ENCODE measurements around the gene MIP.
"Not testable (repeated sequence)": the region's sequence is repeated elsewhere in the genome, so short reads cannot be mapped to it uniquely, and the experiment has no call there.

MIP gene

GRCh38 chr12:56468216-56469006 lies 14.0 kb upstream of the MIP start, which contains the start of gene SPRYD4:
TSS of gene SPRYD4 (plus strand) at chr12:56468578. CDS start at chr12:56468592, 14 bp downstream.
- Histone ChIP-seq H3K27ac (ENCODE audit: low read depth, low read length) (peak within 1 kb of the TSS; percentile 53), H3K4me3 (ENCODE audit: low read depth in 1 of 2, low read length in 2 of 2) (peak within 1 kb of the TSS; percentile 93 to 97)

GRCh38 chr12:56462565-56462964 lies 8.1 kb upstream of the MIP start:
- Histone ChIP-seq H3K4me1 (ENCODE audit: control insufficient read depth in 1 of 2, insufficient read depth in 2 of 2, low read length in 2 of 2) (no peaks in the 10 kb centered on the region), H3K36me3 (ENCODE audit: control insufficient read depth in 1 of 2, insufficient read depth in 2 of 2, low read length in 2 of 2) (no peaks in the 10 kb centered on the region), H3K4me3 (ENCODE audit: low read depth in 1 of 2, low read length in 2 of 2) (no peak overlapping the region), H3K27ac (ENCODE audit: low read depth, low read length) (no peak overlapping the region), H3K9ac (ENCODE audit: low read depth in 1 of 2, low read length in 2 of 2) (no peak overlapping the region), H3K27me3 (ENCODE audit: control insufficient read depth in 1 of 2, insufficient read depth in 2 of 2, low read length in 2 of 2) (no peaks in the 10 kb centered on the region), H3K9me3 (ENCODE audit: control insufficient read depth in 1 of 2, low read length in 2 of 2) (no peaks in the 10 kb centered on the region)

More at GRCh38 chr12:56468216-56469006, 14.0 kb upstream of the MIP start, which contains the start of gene SPRYD4:
- Histone ChIP-seq H3K9me3 (ENCODE audit: control insufficient read depth in 1 of 2, low read length in 2 of 2) (no peaks in the 10 kb centered on the region), H3K4me1 (ENCODE audit: control insufficient read depth in 1 of 2, insufficient read depth in 2 of 2, low read length in 2 of 2) (peaks cover 10 to 11% of the 10 kb centered on the region in 2 donors), H3K36me3 (ENCODE audit: control insufficient read depth in 1 of 2, insufficient read depth in 2 of 2, low read length in 2 of 2) (peaks cover 0 to 9% of the 10 kb centered on the region in 2 donors), H3K27me3 (ENCODE audit: control insufficient read depth in 1 of 2, insufficient read depth in 2 of 2, low read length in 2 of 2) (no peaks in the 10 kb centered on the region), H3K9ac (ENCODE audit: low read depth in 1 of 2, low read length in 2 of 2) (peak within 1 kb of the TSS; percentile 79 to 86)

GRCh38 chr12:56461235-56462159 lies 7.0 kb upstream of the MIP start:
- Histone ChIP-seq H3K36me3 (ENCODE audit: control insufficient read depth in 1 of 2, insufficient read depth in 2 of 2, low read length in 2 of 2) (no peaks in the 10 kb centered on the region), H3K9ac (ENCODE audit: low read depth in 1 of 2, low read length in 2 of 2) (no peak overlapping the region), H3K4me3 (ENCODE audit: low read depth in 1 of 2, low read length in 2 of 2) (no peak overlapping the region), H3K27me3 (ENCODE audit: control insufficient read depth in 1 of 2, insufficient read depth in 2 of 2, low read length in 2 of 2) (no peaks in the 10 kb centered on the region), H3K4me1 (ENCODE audit: control insufficient read depth in 1 of 2, insufficient read depth in 2 of 2, low read length in 2 of 2) (no peaks in the 10 kb centered on the region), H3K9me3 (ENCODE audit: control insufficient read depth in 1 of 2, low read length in 2 of 2) (no peaks in the 10 kb centered on the region), H3K27ac (ENCODE audit: low read depth, low read length) (no peak overlapping the region)

GRCh38 chr12:56457817-56458216 lies 3.4 kb upstream of the MIP start:
- H3K36me3 ChIP-seq (ENCODE audit: control insufficient read depth in 1 of 2, insufficient read depth in 2 of 2, low read length in 2 of 2), result no peaks in the 10 kb centered on the region
- no peaks in the 10 kb centered on the region for H3K27me3 ChIP-seq (ENCODE audit: control insufficient read depth in 1 of 2, insufficient read depth in 2 of 2, low read length in 2 of 2)
- no peaks in the 10 kb centered on the region for H3K9me3 ChIP-seq (ENCODE audit: control insufficient read depth in 1 of 2, low read length in 2 of 2)
- no peaks in the 10 kb centered on the region for H3K4me1 ChIP-seq (ENCODE audit: control insufficient read depth in 1 of 2, insufficient read depth in 2 of 2, low read length in 2 of 2)
- H3K27ac ChIP-seq (ENCODE audit: low read depth, low read length), result no peak overlapping the region
- no peak overlapping the region for H3K4me3 ChIP-seq (ENCODE audit: low read depth in 1 of 2, low read length in 2 of 2)
- H3K9ac ChIP-seq (ENCODE audit: low read depth in 1 of 2, low read length in 2 of 2), result no peak overlapping the region

GRCh38 chr12:56451147-56451546 lies 3.3 kb downstream of the MIP start:
- Histone ChIP-seq H3K4me1 (ENCODE audit: control insufficient read depth in 1 of 2, insufficient read depth in 2 of 2, low read length in 2 of 2) (peaks cover 0 to 3% of the 10 kb centered on the region in 2 donors), H3K27ac (ENCODE audit: low read depth, low read length) (no peak overlapping the region), H3K9ac (ENCODE audit: low read depth in 1 of 2, low read length in 2 of 2) (no peak overlapping the region), H3K36me3 (ENCODE audit: control insufficient read depth in 1 of 2, insufficient read depth in 2 of 2, low read length in 2 of 2) (no peaks in the 10 kb centered on the region), H3K27me3 (ENCODE audit: control insufficient read depth in 1 of 2, insufficient read depth in 2 of 2, low read length in 2 of 2) (no peaks in the 10 kb centered on the region), H3K9me3 (ENCODE audit: control insufficient read depth in 1 of 2, low read length in 2 of 2) (no peaks in the 10 kb centered on the region), H3K4me3 (ENCODE audit: low read depth in 1 of 2, low read length in 2 of 2) (no peak overlapping the region)

GRCh38 chr12:56450241-56450640 lies 4.2 kb downstream of the MIP start:
- Histone ChIP-seq H3K9ac (ENCODE audit: low read depth in 1 of 2, low read length in 2 of 2) (no peak overlapping the region), H3K9me3 (ENCODE audit: control insufficient read depth in 1 of 2, low read length in 2 of 2) (no peaks in the 10 kb centered on the region), H3K4me1 (ENCODE audit: control insufficient read depth in 1 of 2, insufficient read depth in 2 of 2, low read length in 2 of 2) (peaks cover 0 to 3% of the 10 kb centered on the region in 2 donors), H3K36me3 (ENCODE audit: control insufficient read depth in 1 of 2, insufficient read depth in 2 of 2, low read length in 2 of 2) (no peaks in the 10 kb centered on the region), H3K27ac (ENCODE audit: low read depth, low read length) (no peak overlapping the region), H3K4me3 (ENCODE audit: low read depth in 1 of 2, low read length in 2 of 2) (no peak overlapping the region), H3K27me3 (ENCODE audit: control insufficient read depth in 1 of 2, insufficient read depth in 2 of 2, low read length in 2 of 2) (no peaks in the 10 kb centered on the region)

GRCh38 chr12:56449622-56449984 lies 4.9 kb downstream of the MIP start:
- peak overlapping the region; percentile 26 for H3K27ac ChIP-seq (ENCODE audit: low read depth, low read length)
- H3K36me3 ChIP-seq (ENCODE audit: control insufficient read depth in 1 of 2, insufficient read depth in 2 of 2, low read length in 2 of 2), result no peaks in the 10 kb centered on the region
- H3K4me3 ChIP-seq (ENCODE audit: low read depth in 1 of 2, low read length in 2 of 2), result peak overlapping the region; percentile 89 to 95
- H3K9ac ChIP-seq (ENCODE audit: low read depth in 1 of 2, low read length in 2 of 2), result peak overlapping the region; percentile 77 to 85
- H3K4me1 ChIP-seq (ENCODE audit: control insufficient read depth in 1 of 2, insufficient read depth in 2 of 2, low read length in 2 of 2), result peaks cover 0 to 3% of the 10 kb centered on the region in 2 donors
- H3K9me3 ChIP-seq (ENCODE audit: control insufficient read depth in 1 of 2, low read length in 2 of 2), result no peaks in the 10 kb centered on the region
- no peaks in the 10 kb centered on the region for H3K27me3 ChIP-seq (ENCODE audit: control insufficient read depth in 1 of 2, insufficient read depth in 2 of 2, low read length in 2 of 2)

GRCh38 chr12:56448860-56449621 lies 5.4 kb downstream of the MIP start, which contains the start of gene TIMELESS:
TSS of gene TIMELESS (minus strand) at chr12:56449426. CDS start at chr12:56434170, 15,256 bp downstream.
- H3K9ac ChIP-seq (ENCODE audit: low read depth in 1 of 2, low read length in 2 of 2), result peak within 1 kb of the TSS; percentile 77 to 85
- H3K4me3 ChIP-seq (ENCODE audit: low read depth in 1 of 2, low read length in 2 of 2), result peak within 1 kb of the TSS; percentile 89 to 95
- H3K4me1 ChIP-seq (ENCODE audit: control insufficient read depth in 1 of 2, insufficient read depth in 2 of 2, low read length in 2 of 2), result peaks cover 0 to 3% of the 10 kb centered on the region in 2 donors
- no peaks in the 10 kb centered on the region for H3K36me3 ChIP-seq (ENCODE audit: control insufficient read depth in 1 of 2, insufficient read depth in 2 of 2, low read length in 2 of 2)
- no peaks in the 10 kb centered on the region for H3K9me3 ChIP-seq (ENCODE audit: control insufficient read depth in 1 of 2, low read length in 2 of 2)
- H3K27ac ChIP-seq (ENCODE audit: low read depth, low read length), result peak within 1 kb of the TSS; percentile 43
- H3K27me3 ChIP-seq (ENCODE audit: control insufficient read depth in 1 of 2, insufficient read depth in 2 of 2, low read length in 2 of 2), result no peaks in the 10 kb centered on the region

GRCh38 chr12:56443208-56443607 lies 11.2 kb downstream of the MIP start:
- H3K27me3 ChIP-seq (ENCODE audit: control insufficient read depth in 1 of 2, insufficient read depth in 2 of 2, low read length in 2 of 2); H3K27ac ChIP-seq (ENCODE audit: low read depth, low read length); H3K9ac ChIP-seq (ENCODE audit: low read depth in 1 of 2, low read length in 2 of 2); H3K4me3 ChIP-seq (ENCODE audit: low read depth in 1 of 2, low read length in 2 of 2); H3K4me1 ChIP-seq (ENCODE audit: control insufficient read depth in 1 of 2, insufficient read depth in 2 of 2, low read length in 2 of 2); H3K36me3 ChIP-seq (ENCODE audit: control insufficient read depth in 1 of 2, insufficient read depth in 2 of 2, low read length in 2 of 2); H3K9me3 ChIP-seq (ENCODE audit: control insufficient read depth in 1 of 2, low read length in 2 of 2): not testable (repeated sequence)

Data from duodenal mucosa (tissue), 2 donors.